Dermis lymphatic vessel endothelial cell (primary cell): ENCODE data around the gene BCL7A. TPM values are rescaled to one million over a fixed set of nuclear protein-coding genes. Genes with fewer than 3 reads are reported as not detected.

Experiments
- total RNA-seq: library from RNA; depleted of rRNA; stranded (reverse); fragments of >200 nt; gene quantifications from 2 replicates; pipeline ENCODE4 v1.2.1, GENCODE V29; 2014

BCL7A gene
- 6.6 and 8.4 TPM in 2 replicates for total RNA-seq

GRCh38 chr12:122021822-122022392, at the start of gene BCL7A:
Gene BCL7A, plus strand, starts transcription at chr12:122021884. Its CDS starts 208 bp downstream, at chr12:122022092.

GRCh38 chr12:122078141-122079032, 56.7 kb downstream of the BCL7A start, which contains the start of gene MLXIP:
Gene MLXIP, plus strand, starts transcription at chr12:122078756. Its CDS starts 98 bp downstream, at chr12:122078854.

Other genes starting within 250 kb of the BCL7A start
- 2.9 and 3.4 TPM in 2 replicates for gene RHOF, start 228.2 kb upstream of the BCL7A start, total RNA-seq
- gene SETD1B, start 217.9 kb upstream of the BCL7A start, total RNA-seq, result 1.3 and 2.1 TPM in 2 replicates
- not detected in 2 replicates for gene HPD, start 163.0 kb upstream of the BCL7A start, total RNA-seq
- gene PSMD9, start 133.1 kb upstream of the BCL7A start, total RNA-seq, result 72.7 and 76.2 TPM in 2 replicates
- gene CFAP251, start 103.3 kb upstream of the BCL7A start, total RNA-seq, result 1.1 and 1.4 TPM in 2 replicates
- gene MLXIP, start 56.9 kb downstream of the BCL7A start, total RNA-seq, result 19.1 and 31.8 TPM in 2 replicates
- gene IL31, start 152.3 kb downstream of the BCL7A start, total RNA-seq, result not detected in 2 replicates
- 0.26 and 0.98 TPM in 2 replicates for gene LRRC43, start 161.2 kb downstream of the BCL7A start, total RNA-seq
- gene B3GNT4, start 181.8 kb downstream of the BCL7A start, total RNA-seq, result under 0.01 and 0.17 TPM in 2 replicates
- 50.8 and 61.5 TPM in 2 replicates for gene DIABLO, start 204.2 kb downstream of the BCL7A start, total RNA-seq
- 16.9 and 19.1 TPM in 2 replicates for gene VPS33A, start 244.6 kb downstream of the BCL7A start, total RNA-seq